Ovary (tissue), 3 donors: Measurements from ENCODE around the gene ARID5B.

Experiments
- POLR2A ChIP-seq: fragments of 450-650 bp; IDR thresholded peaks from one replicate; pipeline ENCODE4 v1.6.1; 2017; ENCODE audit warnings: antibody characterized with exemption, mild to moderate bottlenecking, moderate library complexity
- TF ChIP-seq, protein P1 (sequence below), 3 donors: fragments of 450-650 bp in 2 of 3; fragments of 200-600 bp in 1 of 3; IDR thresholded peaks; one replicate each; pipeline versions ENCODE4 v1.5.1 to v1.8.0; 2016 to 2022; ENCODE audit warnings: antibody characterized with exemption in 3 of 3, mild to moderate bottlenecking in 1 of 3
- donor health status: DM: no; HTN: no; CAD: no.

- TF ChIP-seq POLR2A, result no peak
- TF ChIP-seq, protein P1, sequence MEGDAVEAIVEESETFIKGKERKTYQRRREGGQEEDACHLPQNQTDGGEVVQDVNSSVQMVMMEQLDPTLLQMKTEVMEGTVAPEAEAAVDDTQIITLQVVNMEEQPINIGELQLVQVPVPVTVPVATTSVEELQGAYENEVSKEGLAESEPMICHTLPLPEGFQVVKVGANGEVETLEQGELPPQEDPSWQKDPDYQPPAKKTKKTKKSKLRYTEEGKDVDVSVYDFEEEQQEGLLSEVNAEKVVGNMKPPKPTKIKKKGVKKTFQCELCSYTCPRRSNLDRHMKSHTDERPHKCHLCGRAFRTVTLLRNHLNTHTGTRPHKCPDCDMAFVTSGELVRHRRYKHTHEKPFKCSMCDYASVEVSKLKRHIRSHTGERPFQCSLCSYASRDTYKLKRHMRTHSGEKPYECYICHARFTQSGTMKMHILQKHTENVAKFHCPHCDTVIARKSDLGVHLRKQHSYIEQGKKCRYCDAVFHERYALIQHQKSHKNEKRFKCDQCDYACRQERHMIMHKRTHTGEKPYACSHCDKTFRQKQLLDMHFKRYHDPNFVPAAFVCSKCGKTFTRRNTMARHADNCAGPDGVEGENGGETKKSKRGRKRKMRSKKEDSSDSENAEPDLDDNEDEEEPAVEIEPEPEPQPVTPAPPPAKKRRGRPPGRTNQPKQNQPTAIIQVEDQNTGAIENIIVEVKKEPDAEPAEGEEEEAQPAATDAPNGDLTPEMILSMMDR (IDR thresholded peaks at IDR 0.05), result no peak
These were observed 49.1 kb downstream of the ARID5B start for GRCh38 chr10:61950449-61951143.
